A673 (cell line): Measurements from ENCODE around the gene ZNF316. TPM values are rescaled to one million over a fixed set of nuclear protein-coding genes. Genes with fewer than 3 reads are reported as not detected.
A peak's percentile ranks its signal among the peaks of the same experiment; 100 is the strongest.

Experiments used
- BruUV-seq: library from RNA; stranded (reverse); fragments of 400-500 nt; replicated peaks from 2 replicates; lab custom pipeline; 2021; lab: Mats Ljungman, UMichigan
- CTCF ChIA-PET: fragments of 300-600 bp; sonication (Branson Sonifier 250); formaldehyde crosslinking; loops from one replicate; lab custom pipeline; 2022; ENCODE audit warnings: antibody characterized with exemption; lab: Charles Lee
- POLR2A ChIA-PET: fragments of 300-600 bp; sonication (Branson Sonifier 250); formaldehyde crosslinking; loops from one replicate; lab custom pipeline; 2022; ENCODE audit warnings: antibody characterized with exemption; ENCODE audit not compliant: low non-redundant PET; lab: Charles Lee
- DNase-seq: peaks from one replicate; pipeline ENCODE4 v3.0.0-alpha.2; 2015; ENCODE audit warnings: low spot score
- H3K27ac ChIP-seq: fragments of 200-600 bp; sonication (generic); 2 replicates; pipeline ENCODE4 v1.5.1; 2016; ENCODE audit warnings: mixed run types, low read depth, mild to moderate bottlenecking, mixed read lengths, antibody characterized with exemption, low read length; ENCODE audit not compliant: poor library complexity, severe bottlenecking
- H3K27me3 ChIP-seq: fragments of 200-600 bp; sonication (generic); replicated peaks from 2 replicates; pipeline ENCODE4 v1.6.1; 2017; ENCODE audit warnings: mixed run types, low read depth, mild to moderate bottlenecking, mixed read lengths, antibody characterized with exemption, low read length; ENCODE audit not compliant: insufficient read depth, poor library complexity
- H3K36me3 ChIP-seq: fragments of 200-600 bp; sonication (generic); 2 replicates; pipeline ENCODE4 v1.6.1; 2016; ENCODE audit warnings: mixed run types, mild to moderate bottlenecking, mixed read lengths, antibody characterized with exemption, low read length; ENCODE audit not compliant: insufficient read depth, poor library complexity, severe bottlenecking
- H3K4me1 ChIP-seq: fragments of 200-600 bp; sonication (generic); 2 replicates; pipeline ENCODE4 v1.6.1; 2017; ENCODE audit warnings: mixed run types, mild to moderate bottlenecking, mixed read lengths, antibody characterized with exemption, low read length; ENCODE audit not compliant: insufficient read depth, poor library complexity, severe bottlenecking
- H3K4me3 ChIP-seq: fragments of 200-600 bp; sonication (generic); 2 replicates; pipeline ENCODE4 v1.5.1; 2016; ENCODE audit warnings: low read depth, mixed run types, mild to moderate bottlenecking, mixed read lengths, low read length; ENCODE audit not compliant: poor library complexity, severe bottlenecking
- H3K9me3 ChIP-seq: fragments of 200-600 bp; sonication (generic); 2 replicates; pipeline ENCODE4 v1.6.1; 2016; ENCODE audit warnings: mixed run types, low read depth, mild to moderate bottlenecking, mixed read lengths, antibody characterized with exemption, low read length; ENCODE audit not compliant: poor library complexity, severe bottlenecking
- EZH2 ChIP-seq: fragments of 200-600 bp; sonication (generic); IDR thresholded peaks from 2 replicates; pipeline ENCODE4 v1.6.1; 2017; ENCODE audit warnings: borderline replicate concordance, low read depth, mild to moderate bottlenecking, mixed read lengths, antibody characterized with exemption, low read length; ENCODE audit not compliant: poor library complexity, severe bottlenecking
- intact Hi-C: fragments of 100-400 bp; cut with micrococcal nuclease; formaldehyde crosslinking; loops from one replicate; pipeline ENCODE4 v1.10.0; 2022; ENCODE audit not compliant: unreplicated experiment
- total RNA-seq: library from RNA; stranded (reverse); gene quantifications from 2 replicates; pipeline ENCODE4 v1.2.3, GENCODE V29; 2021
- TF ChIP-seq, protein P1 (sequence below): fragments of 300-800, 200-600 bp; sonication (generic); conservative IDR thresholded peaks from 2 replicates; pipeline ENCODE4 v1.5.1; 2017; ENCODE audit warnings: low read depth, mild to moderate bottlenecking, antibody characterized with exemption, low read length, moderate library complexity, mixed read lengths

The ZNF316 gene
- total RNA-seq, 1 experiment from 2014 or later = 32.1 TPM

DNA sequence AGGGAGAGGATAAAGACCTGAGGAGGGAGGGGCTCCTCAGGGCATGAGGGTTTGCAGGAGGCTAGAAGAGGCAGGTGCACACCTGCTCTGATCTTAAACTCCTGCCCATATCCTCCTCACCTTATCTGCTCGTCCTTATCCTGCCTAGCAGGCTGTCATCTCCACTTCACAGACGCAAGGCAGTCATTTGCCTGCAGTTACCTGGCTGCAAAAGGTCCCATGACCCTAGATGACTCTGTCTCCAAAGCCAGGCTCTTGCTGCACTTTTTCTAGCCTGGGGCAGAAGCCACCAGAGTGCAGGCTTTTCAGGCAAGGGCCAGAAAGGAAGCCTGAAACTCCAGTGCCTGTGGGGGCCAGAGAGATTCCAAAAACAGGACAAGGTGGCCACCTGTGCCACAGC, 23.4 kb upstream of the ZNF316 start:
- Histone ChIP-seq H3K4me1 (peaks cover 5% of the 10 kb centered on the region), H3K36me3 (no peaks in the 10 kb centered on the region), H3K27me3 (no peaks in the 10 kb centered on the region), H3K27ac (no peak overlapping the region), H3K9me3 (no peaks in the 10 kb centered on the region), H3K4me3 (no peak overlapping the region)
- ChIA-PET CTCF (no interaction called here), POLR2A (no interaction called here)
- intact Hi-C loops = no loop called here
- DNase-seq = no peak
- BruUV-seq = no TSS peak
- TF ChIP-seq EZH2 = no peak
- TF ChIP-seq, protein P1, sequence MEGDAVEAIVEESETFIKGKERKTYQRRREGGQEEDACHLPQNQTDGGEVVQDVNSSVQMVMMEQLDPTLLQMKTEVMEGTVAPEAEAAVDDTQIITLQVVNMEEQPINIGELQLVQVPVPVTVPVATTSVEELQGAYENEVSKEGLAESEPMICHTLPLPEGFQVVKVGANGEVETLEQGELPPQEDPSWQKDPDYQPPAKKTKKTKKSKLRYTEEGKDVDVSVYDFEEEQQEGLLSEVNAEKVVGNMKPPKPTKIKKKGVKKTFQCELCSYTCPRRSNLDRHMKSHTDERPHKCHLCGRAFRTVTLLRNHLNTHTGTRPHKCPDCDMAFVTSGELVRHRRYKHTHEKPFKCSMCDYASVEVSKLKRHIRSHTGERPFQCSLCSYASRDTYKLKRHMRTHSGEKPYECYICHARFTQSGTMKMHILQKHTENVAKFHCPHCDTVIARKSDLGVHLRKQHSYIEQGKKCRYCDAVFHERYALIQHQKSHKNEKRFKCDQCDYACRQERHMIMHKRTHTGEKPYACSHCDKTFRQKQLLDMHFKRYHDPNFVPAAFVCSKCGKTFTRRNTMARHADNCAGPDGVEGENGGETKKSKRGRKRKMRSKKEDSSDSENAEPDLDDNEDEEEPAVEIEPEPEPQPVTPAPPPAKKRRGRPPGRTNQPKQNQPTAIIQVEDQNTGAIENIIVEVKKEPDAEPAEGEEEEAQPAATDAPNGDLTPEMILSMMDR = no peak

DNA sequence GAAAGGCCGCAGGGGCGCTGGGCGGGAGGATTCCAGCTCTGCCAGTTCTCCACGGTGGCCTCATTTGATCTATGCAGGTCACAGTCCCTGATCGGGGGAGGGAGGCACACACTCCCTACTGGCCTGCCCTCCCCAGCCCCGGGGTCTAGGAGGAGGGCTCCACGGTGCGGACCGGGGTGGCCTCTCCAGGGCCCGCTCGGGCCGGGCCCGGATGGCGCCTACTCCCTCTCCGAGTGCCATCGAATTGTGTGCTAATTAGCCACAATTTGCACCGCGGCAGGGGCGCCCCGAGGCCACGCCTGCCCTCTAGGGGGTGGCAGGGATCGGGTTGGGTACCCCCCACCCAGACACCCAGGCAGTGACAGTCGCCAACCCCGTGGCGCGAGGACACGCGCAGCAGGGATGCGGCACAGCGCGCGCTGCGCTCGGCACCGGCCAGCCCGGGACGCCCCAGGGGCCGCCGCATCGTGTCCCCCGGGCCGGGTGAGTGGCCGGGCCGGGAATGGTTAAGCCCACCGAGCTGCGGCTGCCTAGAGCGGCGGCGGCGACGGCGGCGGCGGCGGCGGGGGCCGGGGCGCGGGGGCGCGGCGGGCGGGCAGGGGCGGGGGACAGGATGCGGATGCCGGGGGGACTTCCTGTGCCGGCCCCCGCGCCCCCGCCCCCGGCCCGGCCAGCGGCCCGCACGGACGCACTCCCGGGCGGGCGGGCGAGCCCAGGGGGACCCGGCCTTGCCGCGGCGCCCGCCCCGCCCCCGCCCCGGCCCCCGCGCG, 22.0 kb upstream of the ZNF316 start, which contains the start of gene ZNF853:
TSS of gene ZNF853 (plus strand) at position 658 of the 770 bp plus-strand sequence. CDS start 565 bp downstream, outside the sequence.
- Histone ChIP-seq H3K9me3 (no peaks in the 10 kb centered on the region), H3K4me1 (peaks cover 5% of the 10 kb centered on the region), H3K36me3 (no peaks in the 10 kb centered on the region), H3K27ac (peak within 1 kb of the TSS; percentile 42), H3K27me3 (no peaks in the 10 kb centered on the region), H3K4me3 (peak within 1 kb of the TSS; percentile 59)
- TF ChIP-seq, protein P1 = no peak
- TF ChIP-seq EZH2 = no peak
- intact Hi-C loops = no loop called here
- CTCF ChIA-PET = no interaction called here
- no peak for DNase-seq
- no TSS peak for BruUV-seq
- POLR2A ChIA-PET = no interaction called here

DNA sequence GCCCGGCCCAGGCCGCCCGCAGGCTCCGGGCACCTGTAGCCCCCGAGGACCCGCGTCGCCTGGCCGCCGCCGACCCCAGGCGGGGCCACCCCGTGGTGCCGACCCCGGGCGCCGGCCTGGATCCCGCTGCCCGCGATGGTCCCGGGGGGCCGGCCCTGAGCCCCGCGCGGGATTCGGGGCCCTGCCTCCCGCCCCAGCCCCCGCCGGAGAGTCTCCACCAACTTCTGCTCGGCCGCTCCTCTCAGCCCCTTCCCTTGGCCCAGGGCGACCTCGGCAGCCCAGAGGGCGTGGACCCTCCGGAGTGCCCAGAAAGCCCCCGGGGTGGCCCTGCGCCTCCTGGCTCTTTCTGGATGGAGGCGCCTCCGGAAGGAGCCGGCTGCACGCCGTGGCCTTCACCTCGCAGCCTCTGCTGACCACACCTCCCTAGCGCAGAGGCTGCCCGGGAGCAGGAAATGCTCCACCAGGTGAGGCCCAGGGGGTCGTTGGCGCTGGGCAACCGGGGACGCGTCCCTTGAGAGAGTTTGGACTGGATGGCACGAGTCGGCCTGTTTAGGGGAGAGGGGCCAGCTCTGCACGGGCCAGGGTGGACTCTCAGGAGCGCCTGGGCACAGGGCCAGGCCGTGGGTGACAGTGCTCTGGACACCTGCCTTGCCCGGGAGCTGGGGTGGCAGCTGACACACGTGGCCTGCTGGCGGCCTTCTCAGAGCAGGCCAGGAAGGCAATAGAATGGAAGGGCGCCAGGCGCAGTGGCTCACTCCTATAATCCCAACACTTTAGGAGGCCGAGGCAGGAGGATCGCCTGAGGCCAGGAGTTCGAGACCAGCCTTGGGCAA, 21.2 kb upstream of the ZNF316 start:
- ChIA-PET POLR2A (no interaction called here), CTCF (no interaction called here)
- no peak for DNase-seq
- H3K27ac ChIP-seq = peak overlapping the region; percentile 42
- no TSS peak for BruUV-seq
- intact Hi-C loops = no loop called here
- H3K4me1 ChIP-seq = peaks cover 5% of the 10 kb centered on the region
- no peaks in the 10 kb centered on the region for H3K36me3 ChIP-seq
- TF ChIP-seq EZH2 = no peak
- TF ChIP-seq, protein P1 = no peak
- H3K4me3 ChIP-seq = peak overlapping the region; percentile 58
- no peaks in the 10 kb centered on the region for H3K9me3 ChIP-seq
- no peaks in the 10 kb centered on the region for H3K27me3 ChIP-seq
